Common myeloid progenitor, CD34-positive (primary cell): Measurements from ENCODE around the gene MRPL50.

Experiments used
- CTCF ChIA-PET: fragments of 350-600 bp; sonication (Branson Sonifier 250); formaldehyde crosslinking; loops from one replicate; lab custom pipeline; 2021; ENCODE audit warnings: antibody characterized with exemption; lab: Charles Lee
- POLR2A ChIA-PET: fragments of 350-600 bp; sonication (Branson Sonifier 250); formaldehyde crosslinking; loops from one replicate; lab custom pipeline; 2021; ENCODE audit warnings: antibody characterized with exemption; lab: Charles Lee
- DNase-seq, 3 donors: peaks; one replicate each; pipeline versions ENCODE4 v3.0.0 to v3.0.0-alpha.2; 2013
- H3K27ac ChIP-seq, 2 experiments: 1 replicate in 1 of 2; 2 replicates in 1 of 2; pipeline ENCODE4 v1.7.0; 2013; ENCODE audit warnings: inconsistent platforms in 2 of 2, low read length in 2 of 2, mild to moderate bottlenecking in 2 of 2, low read depth in 1 of 2, moderate library complexity in 1 of 2; ENCODE audit not compliant: severe bottlenecking in 2 of 2, insufficient read depth in 1 of 2, poor library complexity in 1 of 2
- H3K27me3 ChIP-seq, 5 experiments: replicated peaks in 2 of 5; 1 replicate in 3 of 5; 2 replicates in 2 of 5; pipeline versions ENCODE4 v1.6.1 to v1.7.0; 2013; ENCODE audit warnings: low read length in 4 of 5, mild to moderate bottlenecking in 2 of 5, moderate library complexity in 2 of 5, inconsistent platforms in 1 of 5; ENCODE audit not compliant: insufficient read depth in 5 of 5, control insufficient read depth in 4 of 5
- H3K36me3 ChIP-seq, 4 experiments: 1 replicate in 2 of 4; 2 replicates in 2 of 4; pipeline versions ENCODE4 v1.6.1 to v1.7.0; 2013; ENCODE audit warnings: low read length in 3 of 4, control low read depth in 1 of 4, mild to moderate bottlenecking in 1 of 4; ENCODE audit not compliant: control insufficient read depth in 4 of 4, insufficient read depth in 4 of 4
- H3K4me1 ChIP-seq, 4 experiments: 1 replicate in 3 of 4; 2 replicates in 1 of 4; pipeline versions ENCODE4 v1.6.1 to v1.7.1; 2013; ENCODE audit warnings: low read length in 3 of 4, mild to moderate bottlenecking in 3 of 4, control low read depth in 1 of 4, inconsistent platforms in 1 of 4, moderate library complexity in 1 of 4; ENCODE audit not compliant: control insufficient read depth in 4 of 4, insufficient read depth in 4 of 4; ENCODE audit errors: control extremely low read depth in 1 of 4
- H3K4me3 ChIP-seq, 7 experiments: 1 replicate in 4 of 7; 2 replicates in 3 of 7; pipeline versions ENCODE4 v1.5.1 to v1.7.0; 2013; ENCODE audit warnings: mild to moderate bottlenecking in 7 of 7, low read length in 6 of 7, moderate library complexity in 6 of 7, inconsistent platforms in 2 of 7, low read depth in 2 of 7, control low read depth in 1 of 7; ENCODE audit not compliant: insufficient read depth in 4 of 7, control insufficient read depth in 1 of 7; ENCODE audit errors: extremely low read depth in 1 of 7
- H3K9me3 ChIP-seq, 5 experiments: 1 replicate in 4 of 5; 2 replicates in 1 of 5; pipeline versions ENCODE4 v1.6.1 to v1.7.1; 2013; ENCODE audit warnings: low read length in 4 of 5, mild to moderate bottlenecking in 2 of 5, inconsistent platforms in 1 of 5, low read depth in 1 of 5, moderate library complexity in 1 of 5; ENCODE audit not compliant: control insufficient read depth in 4 of 5, insufficient read depth in 2 of 5; ENCODE audit errors: control extremely low read depth in 1 of 5
- WGBS: methylation state at CpG from one replicate; pipeline ENCODE4 v1.1.5; 2013; ENCODE audit not compliant: insufficient coverage; 5-methylcytosine and 5-hydroxymethylcytosine counted together

Gene MRPL50

GRCh38 chr9:101440714-101441230 lies 42.4 kb upstream of the MRPL50 start:
- Histone ChIP-seq H3K4me3 (no peak overlapping the region), H3K4me1 (no peaks in the 10 kb centered on the region), H3K27me3 (peaks cover 0 to 5% (median 0%) of the 10 kb centered on the region in 5 experiments), H3K9me3 (no peaks in the 10 kb centered on the region), H3K36me3 (no peaks in the 10 kb centered on the region), H3K27ac (no peak overlapping the region)
- 65% methylated on average over 2 of the region's 3 CpGs for WGBS
- CTCF ChIA-PET, result interaction anchor here (1.0 to 1.3 kb wide), 2 partner anchors 8 to 18 kb away, joined by 3 to 5 read pairs; no protein-coding TSS in a partner anchor
- DNase-seq, result no peak
- POLR2A ChIA-PET, result no interaction called here

- Histone ChIP-seq H3K9me3 (no peaks in the 10 kb centered on the region), H3K4me1 (no peaks in the 10 kb centered on the region), H3K27me3 (peaks cover 0 to 7% (median 0%) of the 10 kb centered on the region in 5 experiments), H3K27ac (no peak overlapping the region), H3K4me3 (no peak overlapping the region), H3K36me3 (no peaks in the 10 kb centered on the region)
- WGBS, result no CpG with 5 or more reads among the region's 3 CpGs
- ChIA-PET CTCF (interaction anchor here (1.6 to 1.7 kb wide), 2 partner anchors 9 to 21 kb away, joined by 4 read pairs; no protein-coding TSS in a partner anchor), POLR2A (no interaction called here)
- no peak for DNase-seq
Observed at GRCh38 chr9:101438523-101438922, 40.1 kb upstream of the MRPL50 start.

- Histone ChIP-seq H3K4me3 (no peak overlapping the region), H3K36me3 (no peaks in the 10 kb centered on the region), H3K9me3 (no peaks in the 10 kb centered on the region), H3K27me3 (peaks cover 0 to 7% (median 0%) of the 10 kb centered on the region in 5 experiments), H3K4me1 (no peaks in the 10 kb centered on the region), H3K27ac (no peak overlapping the region)
- ChIA-PET CTCF (interaction anchor here (1.2 to 1.7 kb wide), 3 partner anchors 10 to 836 kb away, joined by 3 to 4 read pairs (median 4); no protein-coding TSS in a partner anchor), POLR2A (no interaction called here)
- no peak for DNase-seq
- WGBS, result 100% methylated on average over 2 of the region's 2 CpGs
Observed at GRCh38 chr9:101437806-101438232, 39.4 kb upstream of the MRPL50 start.

- ChIA-PET CTCF (interaction anchor here (0.7 to 1.3 kb wide), 2 partner anchors 10 to 1506 kb away, joined by 4 to 7 read pairs; no protein-coding TSS in a partner anchor), POLR2A (no interaction called here)
- H3K27me3 ChIP-seq, result peaks cover 0 to 11% (median 0%) of the 10 kb centered on the region in 5 experiments
- H3K36me3 ChIP-seq, result no peaks in the 10 kb centered on the region
- no peak for DNase-seq
- no peak within 1 kb of the TSS for H3K27ac ChIP-seq
- H3K4me3 ChIP-seq, result no peak within 1 kb of the TSS
- H3K4me1 ChIP-seq, result no peaks in the 10 kb centered on the region
- WGBS, result no CpG with 5 or more reads among the region's 2 CpGs
- no peaks in the 10 kb centered on the region for H3K9me3 ChIP-seq
Observed at GRCh38 chr9:101435601-101436079, 37.2 kb upstream of the MRPL50 start, which contains the start of gene ALDOB. TSS of gene ALDOB (minus strand) at chr9:101435774. CDS start at chr9:101430887, 4,887 bp downstream.

GRCh38 chr9:101434998-101435397 lies 36.6 kb upstream of the MRPL50 start:
- Histone ChIP-seq H3K9me3 (no peaks in the 10 kb centered on the region), H3K36me3 (no peaks in the 10 kb centered on the region), H3K4me1 (no peaks in the 10 kb centered on the region), H3K4me3 (no peak overlapping the region), H3K27me3 (peaks cover 0 to 11% (median 0%) of the 10 kb centered on the region in 5 experiments), H3K27ac (no peak overlapping the region)
- WGBS, result 100% methylated on average over 2 of the region's 3 CpGs
- ChIA-PET CTCF (interaction anchor here (0.6 to 1.3 kb wide), 3 partner anchors 9 to 1505 kb away, joined by 4 to 7 read pairs (median 4); no protein-coding TSS in a partner anchor), POLR2A (no interaction called here)
- DNase-seq, result no peak

GRCh38 chr9:101433229-101433628 lies 34.8 kb upstream of the MRPL50 start:
- H3K4me1 ChIP-seq, result no peaks in the 10 kb centered on the region
- no peak overlapping the region for H3K27ac ChIP-seq
- H3K9me3 ChIP-seq, result no peaks in the 10 kb centered on the region
- ChIA-PET POLR2A (no interaction called here), CTCF (no interaction called here)
- no CpG with 5 or more reads among the region's 3 CpGs for WGBS
- no peak overlapping the region for H3K4me3 ChIP-seq
- H3K36me3 ChIP-seq, result no peaks in the 10 kb centered on the region
- DNase-seq, result no peak
- H3K27me3 ChIP-seq, result peaks cover 0 to 11% (median 0%) of the 10 kb centered on the region in 5 experiments

GRCh38 chr9:101432740-101433139 lies 34.3 kb upstream of the MRPL50 start:
- Histone ChIP-seq H3K9me3 (no peaks in the 10 kb centered on the region), H3K4me3 (no peak overlapping the region), H3K36me3 (no peaks in the 10 kb centered on the region), H3K4me1 (no peaks in the 10 kb centered on the region), H3K27ac (no peak overlapping the region), H3K27me3 (peaks cover 0 to 11% (median 0%) of the 10 kb centered on the region in 5 experiments)
- no CpG with 5 or more reads among the region's 1 CpG for WGBS
- ChIA-PET CTCF (interaction anchor here (0.9 kb wide), 1 partner anchor 14 kb away, joined by 3 read pairs; no protein-coding TSS in a partner anchor), POLR2A (no interaction called here)
- no peak for DNase-seq
